WI38 (cell line): ENCODE data around the gene LGALS3BP.

ENCODE experiments used
- H3K4me3 ChIP-seq: 2 replicates; pipeline ENCODE4 v1.5.1; 2011; ENCODE audit warnings: low read depth, mild to moderate bottlenecking, control low read depth, low read length
- CTCF ChIP-seq: IDR thresholded peaks from 2 replicates; pipeline ENCODE4 v1.5.1; 2012; ENCODE audit warnings: low read depth, mild to moderate bottlenecking, control low read depth, low read length

The LGALS3BP gene

GRCh38 chr17:79006046-79006445, 26.3 kb upstream of the LGALS3BP start:
- H3K4me3 ChIP-seq = no peak overlapping the region
- no peak for TF ChIP-seq CTCF

- no peak overlapping the region for H3K4me3 ChIP-seq
- TF ChIP-seq CTCF = no peak
Measured at GRCh38 chr17:79005063-79005861, 25.5 kb upstream of the LGALS3BP start.

DNA sequence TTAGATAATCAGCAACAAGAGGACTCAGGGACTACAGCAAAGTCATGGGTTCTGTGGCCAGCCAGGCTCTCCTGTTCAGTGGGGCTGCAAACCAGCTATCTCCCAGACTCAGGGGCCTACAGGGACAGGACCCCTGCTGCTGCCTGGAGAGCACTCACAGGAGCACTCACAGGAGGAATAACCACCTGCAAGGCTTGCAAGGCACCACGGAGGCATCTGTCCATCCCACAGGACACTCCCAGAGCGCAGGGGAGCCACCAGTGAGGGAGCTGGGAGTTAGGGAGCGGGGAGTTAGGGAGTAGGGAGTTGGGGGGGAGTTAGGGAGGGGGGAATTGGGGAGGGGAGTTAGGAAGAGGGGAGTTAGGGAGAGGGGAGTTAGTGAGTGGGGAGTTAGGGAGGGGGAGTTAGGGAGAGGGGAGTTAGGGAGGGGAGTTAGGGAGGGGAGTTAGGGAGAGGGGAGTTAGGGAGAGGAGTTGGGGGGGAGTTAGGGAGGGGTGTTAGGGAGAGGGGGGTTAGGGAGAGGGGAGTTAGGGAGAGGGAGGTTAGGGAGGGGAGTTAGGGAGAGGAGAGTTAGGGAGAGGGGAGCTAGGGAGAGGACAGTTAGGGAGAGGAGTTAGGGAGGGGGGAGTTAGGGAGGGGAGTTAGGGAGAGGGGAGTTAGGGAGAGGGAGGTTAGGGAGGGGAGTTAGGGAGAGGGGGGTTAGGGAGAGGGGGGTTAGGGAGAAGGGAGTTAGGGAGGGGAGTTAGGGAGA, 24.1 kb upstream of the LGALS3BP start:
- H3K4me3 ChIP-seq = no peak overlapping the region
- no peak for TF ChIP-seq CTCF

DNA sequence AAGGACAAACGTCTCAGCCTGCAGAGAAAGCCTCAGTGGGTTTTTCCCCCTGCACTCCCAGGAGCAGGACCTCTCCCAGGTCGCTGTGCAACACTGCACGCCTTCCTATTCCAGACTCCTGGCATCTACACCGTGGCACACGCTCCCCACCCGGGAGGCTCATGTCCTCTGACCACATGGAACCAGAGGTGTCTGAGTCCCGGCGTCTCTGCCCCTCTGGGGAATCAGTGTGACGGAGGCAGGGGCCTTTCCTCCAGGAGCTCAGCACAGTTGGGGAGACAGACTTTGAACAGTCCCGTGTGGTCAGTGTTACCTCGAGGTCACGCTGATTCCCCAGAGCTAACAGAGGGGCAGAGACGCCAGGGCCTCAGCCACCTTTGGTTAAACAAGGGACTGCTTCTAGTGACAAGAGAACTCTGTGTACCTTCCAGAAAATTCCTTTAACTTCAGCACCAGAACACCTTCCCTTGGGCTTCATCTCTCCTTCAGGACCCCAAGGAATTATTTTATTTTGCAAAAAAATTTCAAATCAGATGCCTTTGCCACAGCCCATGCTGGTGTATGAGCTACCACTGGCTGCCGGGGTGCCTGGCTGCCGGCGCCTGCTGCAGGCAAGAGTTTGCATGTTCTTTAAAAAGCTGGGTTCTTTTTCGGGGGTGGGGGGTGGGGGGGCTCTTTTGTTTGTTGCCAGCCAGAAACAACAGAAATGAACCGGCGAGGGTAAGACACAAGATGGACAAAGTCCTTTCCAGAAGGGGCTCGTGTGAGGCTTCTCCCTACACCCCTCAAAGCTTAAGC, 23.3 kb upstream of the LGALS3BP start:
- TF ChIP-seq CTCF = no peak
- H3K4me3 ChIP-seq = no peak overlapping the region

GRCh38 chr17:79002291-79002690, 22.6 kb upstream of the LGALS3BP start:
- no peak for TF ChIP-seq CTCF
- H3K4me3 ChIP-seq = no peak overlapping the region

DNA sequence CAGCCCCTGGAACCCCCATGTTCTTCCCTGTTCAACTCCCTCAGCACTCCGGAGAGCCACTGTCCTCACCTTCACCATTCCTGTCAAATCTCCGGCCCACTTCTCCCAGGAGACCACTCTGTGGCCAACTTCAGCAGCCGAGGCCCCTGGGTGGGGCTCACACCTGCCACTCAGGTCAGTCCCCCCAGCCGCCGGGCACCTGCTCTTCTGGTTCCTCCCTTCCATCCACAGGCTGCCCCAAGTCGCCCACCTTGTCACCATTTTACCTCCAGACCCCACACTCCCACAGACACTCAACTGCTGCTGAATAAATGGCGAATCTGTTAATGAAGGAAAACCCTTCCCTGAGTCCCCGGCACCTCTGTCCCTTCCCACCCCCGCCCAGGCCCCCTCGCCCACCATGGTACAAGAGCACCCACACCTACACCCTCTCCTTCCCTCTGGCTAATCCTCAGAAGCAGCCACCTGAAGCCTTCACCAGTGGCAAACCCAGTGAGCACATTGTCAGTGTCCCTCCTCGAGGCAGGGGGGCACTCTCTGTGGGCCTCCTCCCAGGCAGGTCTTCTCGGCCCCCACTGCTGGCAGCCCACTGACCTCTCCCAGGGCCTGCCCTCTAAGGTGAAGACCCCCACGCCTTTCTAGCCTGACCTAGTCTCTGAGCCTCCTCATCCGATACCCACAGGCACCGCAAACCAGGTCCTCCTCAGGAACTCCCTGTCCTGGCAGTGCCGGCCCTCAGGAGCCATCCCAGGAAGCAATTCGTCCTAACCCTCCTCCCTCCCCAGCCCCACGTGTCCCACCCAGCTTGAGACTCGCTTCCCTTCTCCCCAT, 21.7 kb upstream of the LGALS3BP start:
- no peak for TF ChIP-seq CTCF
- H3K4me3 ChIP-seq = no peak overlapping the region
